Adipose tissue (tissue), 3 donors: ENCODE measurements around the gene ABHD16A. TPM values are rescaled to one million over a fixed set of nuclear protein-coding genes. Genes with fewer than 3 reads are reported as not detected.
A peak's percentile ranks its signal among the peaks of the same experiment; 100 is the strongest.

ENCODE experiments used
- H3K27ac ChIP-seq: one replicate; pipeline ENCODE4 v1.5.1; 2013; ENCODE audit warnings: low read depth, low read length
- WGBS, 3 donors: extraction: QIAGEN DNeasy Blood & Tissue Kit; methylation state at CpG; one replicate each; pipeline ENCODE4 v1.1.7; 2013; 5-methylcytosine and 5-hydroxymethylcytosine counted together
- polyA plus RNA-seq, 3 donors: library from polyadenylated mRNA; stranded (reverse); fragments of 200-250 nt; gene quantifications; one replicate each; pipeline ENCODE4 v1.2.3, GENCODE V29; 2013
- donor health status: healthy with polysubstance abuse.
- donor health status: Bipolar disorder and iron deficiency.
- donor health status: healthy.

Gene ABHD16A
- polyA plus RNA-seq, result 10 to 100 TPM; 28.5 to 39.8 (median 30.5) TPM

GRCh38 chr6:31702819-31703716, at the start of gene ABHD16A:
Gene ABHD16A (minus strand): TSS chr6:31703324. CDS start chr6:31703281, 43 bp downstream.
- WGBS, 3 donors, result 1 to 2% (median 1%) methylated on average over 54 of the region's 54 CpGs
- peak within 1 kb of the TSS; percentile 93 for H3K27ac ChIP-seq

- H3K27ac ChIP-seq, result no peak overlapping the region
- WGBS, 3 donors, result 65 to 76% (median 73%) methylated on average over 8 of the region's 8 CpGs
Observed at GRCh38 chr6:31752739-31753319, 49.7 kb upstream of the ABHD16A start.

DNA sequence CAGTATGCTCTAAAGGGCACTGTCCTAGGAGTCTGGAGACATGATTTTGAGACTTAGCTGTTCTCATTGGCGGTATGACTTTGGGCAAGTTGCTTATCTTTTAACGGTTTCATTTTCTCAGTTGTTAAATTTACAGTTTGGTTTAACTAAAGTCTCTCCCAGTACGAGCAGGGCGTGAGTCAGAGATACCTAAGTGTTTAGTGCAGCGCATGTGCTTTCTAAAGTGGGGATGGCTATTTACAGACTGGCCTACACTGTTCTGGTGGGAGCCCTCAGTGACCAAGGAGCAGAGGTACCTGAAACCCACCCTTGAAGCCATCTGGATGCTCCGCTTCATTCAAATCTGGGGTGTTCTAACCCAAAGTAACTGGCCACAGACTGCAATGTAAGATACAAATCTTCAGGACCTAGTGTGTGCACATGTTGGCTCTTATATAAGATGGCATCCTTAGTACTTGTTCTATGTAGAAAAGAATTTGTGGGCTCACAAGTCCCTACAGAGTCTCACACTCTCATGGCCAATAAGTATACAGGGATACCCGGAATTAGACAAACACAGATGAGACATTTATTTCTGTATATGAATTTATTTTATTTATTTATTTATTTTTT, 47.4 kb upstream of the ABHD16A start:
- no peak overlapping the region for H3K27ac ChIP-seq
- WGBS, 3 donors, result 85 to 95% (median 88%) methylated on average over 7 of the region's 7 CpGs

GRCh38 chr6:31749301-31750036, 46.3 kb upstream of the ABHD16A start:
- 85 to 95% (median 91%) methylated on average over 8 of the region's 8 CpGs for WGBS, 3 donors
- H3K27ac ChIP-seq, result no peak overlapping the region

- 29 to 79% (median 66%) methylated on average over 1 of the region's 1 CpG for WGBS, 3 donors
Observed at GRCh38 chr6:31744422-31744821, 41.3 kb upstream of the ABHD16A start.

GRCh38 chr6:31742894-31743293, 39.8 kb upstream of the ABHD16A start:
- no peak overlapping the region for H3K27ac ChIP-seq
- WGBS, 3 donors, result 83 to 94% (median 83%) methylated on average over 3 of the region's 3 CpGs

More at GRCh38 chr6:31744422-31744821, 41.3 kb upstream of the ABHD16A start:
- H3K27ac ChIP-seq, result no peak overlapping the region

DNA sequence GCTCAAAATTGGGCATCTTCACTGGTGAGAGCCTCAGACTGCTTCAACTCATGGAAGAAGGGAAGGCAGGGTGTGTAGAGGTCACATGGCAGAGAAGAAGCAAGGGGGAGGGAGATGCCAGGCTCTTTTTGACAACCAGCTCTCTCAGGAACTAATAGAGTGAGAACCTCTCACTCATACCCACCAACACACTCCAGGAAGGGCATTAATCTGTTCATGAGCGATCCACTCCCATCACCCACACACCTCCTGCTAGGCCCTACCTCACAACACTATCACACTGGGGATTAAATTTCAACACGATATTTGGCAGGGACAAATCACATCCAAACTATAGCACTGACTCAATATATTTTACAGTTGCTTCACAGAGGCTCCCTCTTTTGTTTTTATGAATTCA, 38.7 kb upstream of the ABHD16A start:
- WGBS, 3 donors, result 65 to 85% (median 68%) methylated on average over 2 of the region's 2 CpGs
- H3K27ac ChIP-seq, result no peak overlapping the region

GRCh38 chr6:31740397-31741223, 37.5 kb upstream of the ABHD16A start:
- WGBS, 3 donors, result 11 to 21% (median 13%) methylated on average over 29 of the region's 29 CpGs
- no peak overlapping the region for H3K27ac ChIP-seq

DNA sequence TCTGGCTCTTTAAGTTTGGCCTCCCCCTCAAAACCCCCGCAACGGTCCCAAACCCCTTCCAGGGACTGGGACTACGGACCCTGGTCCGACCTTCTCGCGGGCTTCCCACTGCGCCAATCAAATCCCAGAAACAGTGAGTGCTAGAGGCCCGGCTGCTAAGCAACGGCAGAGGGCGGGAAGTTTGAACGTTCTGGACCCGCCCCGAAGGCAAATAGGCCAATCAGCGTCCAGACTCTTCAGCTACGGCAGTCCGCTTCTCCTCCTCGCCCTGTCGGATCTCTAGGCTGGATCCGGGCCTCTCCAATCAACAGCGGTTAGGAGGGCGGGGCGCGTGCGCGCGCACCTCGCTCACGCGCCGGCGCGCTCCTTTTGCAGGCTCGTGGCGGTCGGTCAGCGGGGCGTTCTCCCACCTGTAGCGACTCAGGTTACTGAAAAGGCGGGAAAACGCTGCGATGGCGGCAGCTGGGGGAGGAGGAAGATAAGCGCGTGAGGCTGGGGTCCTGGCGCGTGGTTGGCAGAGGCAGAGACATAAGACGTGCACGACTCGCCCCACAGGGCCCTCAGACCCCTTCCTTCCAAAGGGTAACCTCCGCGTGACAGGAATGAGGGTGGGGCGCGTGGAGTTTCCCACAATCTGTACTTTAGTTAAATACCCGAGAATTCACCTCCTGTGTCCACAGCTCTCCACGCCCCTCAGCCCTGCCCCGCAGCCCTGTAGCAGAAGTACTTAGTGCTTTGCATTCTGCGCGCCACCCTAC, 36.7 kb upstream of the ABHD16A start, which contains the start of gene MSH5:
Gene MSH5, plus strand, starts transcription at position 367 of the 758 bp plus-strand sequence. CDS start 462 bp downstream, outside the sequence.
- 0% methylated on average over 56 to 58 of the region's 58 CpGs for whole genome bisulfite sequencing, 3 donors
- H3K27ac ChIP-seq, result no peak within 1 kb of the TSS

DNA sequence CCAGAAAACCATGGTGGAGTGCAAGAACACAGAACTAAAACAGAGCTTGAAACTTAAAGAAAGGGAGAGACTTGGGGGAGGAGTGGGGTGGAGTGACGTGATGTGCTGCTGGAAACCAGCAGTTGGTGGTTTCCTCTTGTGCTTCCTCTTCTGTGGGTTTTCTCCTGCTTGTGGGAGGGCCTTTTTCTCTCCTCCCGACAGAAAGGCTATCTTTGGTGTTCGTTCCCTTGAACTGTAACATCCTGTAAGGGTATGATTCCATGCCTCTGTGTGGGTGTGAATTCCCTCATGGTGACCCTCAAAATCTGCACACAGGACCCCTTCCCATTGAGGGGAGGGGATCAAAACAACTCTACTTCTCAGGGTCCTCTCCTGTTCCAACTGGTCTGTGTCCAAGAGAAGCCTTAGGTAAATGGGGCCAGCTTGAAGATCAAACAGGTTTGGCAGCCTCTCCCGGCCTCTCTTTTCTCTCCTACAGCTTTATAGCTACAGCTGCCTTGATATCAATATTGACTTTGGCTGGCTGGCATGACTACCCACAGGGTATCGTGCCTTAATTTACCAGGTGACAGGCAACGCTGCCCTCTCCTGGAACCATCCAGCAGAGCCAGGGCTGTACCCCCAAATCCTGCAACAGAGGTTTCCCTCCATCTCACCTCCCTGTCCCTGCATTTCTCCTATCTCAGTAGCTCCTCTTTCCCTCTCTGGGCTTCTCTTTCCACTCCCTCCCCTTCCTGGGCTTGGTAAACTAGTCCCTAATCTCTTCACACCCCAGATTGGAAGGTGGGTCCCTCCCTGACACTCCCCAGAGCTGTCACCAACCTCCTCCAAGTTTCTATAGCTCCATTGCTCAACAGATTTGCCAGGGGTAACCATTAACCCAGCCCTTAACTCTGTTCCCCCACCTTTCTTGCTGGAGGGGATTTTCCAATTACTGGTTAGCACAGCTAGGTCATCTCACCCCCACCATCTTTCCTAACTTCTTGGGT, 35.2 kb upstream of the ABHD16A start:
- WGBS, 3 donors, result 5 to 8% (median 8%) methylated on average over 6 of the region's 6 CpGs
- peak overlapping the region; percentile 68 for H3K27ac ChIP-seq

- peak overlapping the region; percentile 68 for H3K27ac ChIP-seq
- 21 to 49% (median 23%) methylated on average over 6 to 7 of the region's 7 CpGs for WGBS, 3 donors
Observed at GRCh38 chr6:31737315-31737990, 34.3 kb upstream of the ABHD16A start.

DNA sequence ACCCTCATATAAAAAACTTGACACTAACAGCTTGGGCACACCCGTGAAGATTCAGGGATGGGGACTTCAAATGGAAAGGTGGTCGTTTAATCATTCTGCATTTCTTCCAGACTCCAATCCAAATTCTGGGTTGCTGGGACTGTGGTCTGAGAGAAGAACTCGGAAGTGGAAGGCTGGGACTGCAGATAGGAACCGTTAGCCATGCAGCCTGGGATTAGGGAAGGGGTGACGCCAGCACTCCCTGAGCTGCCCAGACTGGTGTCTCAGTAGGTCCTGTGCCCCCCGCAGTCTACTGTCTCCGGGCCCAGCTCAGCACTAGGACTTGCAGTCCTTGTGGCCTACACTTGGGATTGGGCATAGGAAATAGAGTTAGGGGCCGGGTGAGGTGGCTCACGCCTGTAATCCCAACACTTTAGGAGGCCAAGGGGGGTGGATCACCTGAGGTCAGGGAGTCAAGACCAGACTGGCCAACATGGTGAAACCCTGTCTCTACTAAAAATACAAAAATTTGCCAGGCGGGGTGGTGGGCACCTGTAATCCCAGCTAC, 33.7 kb upstream of the ABHD16A start:
- H3K27ac ChIP-seq, result peak overlapping the region; percentile 79
- 19 to 40% (median 21%) methylated on average over 10 of the region's 10 CpGs for WGBS, 3 donors

- H3K27ac ChIP-seq, result peak within 1 kb of the TSS; percentile 79
- 0 to 1% (median 0%) methylated on average over 23 to 24 of the region's 24 CpGs for WGBS, 3 donors
Observed at GRCh38 chr6:31736021-31736767, 33.1 kb upstream of the ABHD16A start, which contains the start of gene CLIC1. Gene CLIC1 (minus strand): TSS chr6:31736530. CDS start chr6:31736300, 230 bp downstream.

- 0 to 29% (median 1%) methylated on average over 17 to 18 of the region's 18 CpGs for WGBS, 3 donors
- H3K27ac ChIP-seq, result peak overlapping the region; percentile 5
Observed at GRCh38 chr6:31734821-31735406, 31.8 kb upstream of the ABHD16A start.
